Liver (tissue), 9 donors: ENCODE data around the gene BOLA2. TPM values are rescaled to one million over a fixed set of nuclear protein-coding genes. Genes with fewer than 3 reads are reported as not detected.
"Not testable (repeated sequence)": the region's sequence is repeated elsewhere in the genome, so short reads cannot be mapped to it uniquely, and the experiment has no call there.

ENCODE experiments used
- DNase-seq: peaks from one replicate; pipeline ENCODE4 v3.0.0-alpha.2; 2017; ENCODE audit warnings: low spot score
- H3K27ac ChIP-seq, 2 donors: one replicate each; pipeline ENCODE4 v1.7.0; 2013; ENCODE audit warnings: inconsistent platforms in 2 of 2, low read length in 2 of 2, control low read depth in 1 of 2, low read depth in 1 of 2, mild to moderate bottlenecking in 1 of 2
- H3K27me3 ChIP-seq, 4 donors: one replicate each; pipeline versions ENCODE4 v1.6.1 to v1.7.0; 2013; ENCODE audit warnings: low read length in 3 of 4, inconsistent platforms in 1 of 4, mild to moderate bottlenecking in 1 of 4, moderate library complexity in 1 of 4; ENCODE audit not compliant: control insufficient read depth in 4 of 4, insufficient read depth in 4 of 4
- H3K36me3 ChIP-seq, 4 donors: one replicate each; pipeline versions ENCODE4 v1.6.1 to v1.7.0; 2013; ENCODE audit warnings: low read length in 3 of 4, mild to moderate bottlenecking in 3 of 4, low read depth in 1 of 4, moderate library complexity in 1 of 4; ENCODE audit not compliant: control insufficient read depth in 4 of 4, insufficient read depth in 3 of 4
- H3K4me1 ChIP-seq, 4 donors: one replicate each; pipeline versions ENCODE4 v1.6.1 to v1.7.0; 2013; ENCODE audit warnings: low read length in 3 of 4, mild to moderate bottlenecking in 3 of 4, moderate library complexity in 1 of 4; ENCODE audit not compliant: control insufficient read depth in 4 of 4, insufficient read depth in 4 of 4
- H3K4me3 ChIP-seq, 3 donors: one replicate each; pipeline versions ENCODE4 v1.6.1 to v1.7.0; 2013; ENCODE audit warnings: low read length in 3 of 3, control low read depth in 1 of 3, low read depth in 1 of 3, mild to moderate bottlenecking in 1 of 3
- H3K9ac ChIP-seq, 2 donors: one replicate each; pipeline ENCODE4 v1.7.0; 2013; ENCODE audit warnings: low read length in 2 of 2, mild to moderate bottlenecking in 2 of 2, moderate library complexity in 2 of 2, control low read depth in 1 of 2, low read depth in 1 of 2
- H3K9me3 ChIP-seq, 4 donors: one replicate each; pipeline versions ENCODE4 v1.6.1 to v1.7.0; 2013; ENCODE audit warnings: low read length in 3 of 4; ENCODE audit not compliant: control insufficient read depth in 4 of 4
- WGBS: extraction: QIAGEN DNeasy Blood & Tissue Kit; methylation state at CpG from one replicate; pipeline ENCODE4 v1.1.7; 2013; 5-methylcytosine and 5-hydroxymethylcytosine counted together
- polyA plus RNA-seq, 2 donors: library from polyadenylated mRNA; stranded (reverse) in 1 of 2; unstranded in 1 of 2; fragments of 200-250 nt in 1 of 2; fragments of >200 nt in 1 of 2; fragmentation: Nextera tagmentation in 1 of 2; extraction: Ambion mirVana in 1 of 2; gene quantifications; one replicate each; pipeline versions ENCODE4 v1.2.1 to v1.2.3, GENCODE V29; 2013 to 2015
- total RNA-seq, 2 donors: library from RNA; depleted of rRNA; stranded (reverse); fragments of >200 nt; gene quantifications; one replicate each; pipeline ENCODE4 v1.2.3, GENCODE V29; 2014
- donor health status: healthy.
- donor health status: healthy.
- donor health status: healthy.
- donor health status: healthy.
- donor health status: healthy.

BOLA2 gene
- total and polyA plus RNA-seq, 4 donors = 4.6 to 16.2 (median 6.6) TPM

DNA sequence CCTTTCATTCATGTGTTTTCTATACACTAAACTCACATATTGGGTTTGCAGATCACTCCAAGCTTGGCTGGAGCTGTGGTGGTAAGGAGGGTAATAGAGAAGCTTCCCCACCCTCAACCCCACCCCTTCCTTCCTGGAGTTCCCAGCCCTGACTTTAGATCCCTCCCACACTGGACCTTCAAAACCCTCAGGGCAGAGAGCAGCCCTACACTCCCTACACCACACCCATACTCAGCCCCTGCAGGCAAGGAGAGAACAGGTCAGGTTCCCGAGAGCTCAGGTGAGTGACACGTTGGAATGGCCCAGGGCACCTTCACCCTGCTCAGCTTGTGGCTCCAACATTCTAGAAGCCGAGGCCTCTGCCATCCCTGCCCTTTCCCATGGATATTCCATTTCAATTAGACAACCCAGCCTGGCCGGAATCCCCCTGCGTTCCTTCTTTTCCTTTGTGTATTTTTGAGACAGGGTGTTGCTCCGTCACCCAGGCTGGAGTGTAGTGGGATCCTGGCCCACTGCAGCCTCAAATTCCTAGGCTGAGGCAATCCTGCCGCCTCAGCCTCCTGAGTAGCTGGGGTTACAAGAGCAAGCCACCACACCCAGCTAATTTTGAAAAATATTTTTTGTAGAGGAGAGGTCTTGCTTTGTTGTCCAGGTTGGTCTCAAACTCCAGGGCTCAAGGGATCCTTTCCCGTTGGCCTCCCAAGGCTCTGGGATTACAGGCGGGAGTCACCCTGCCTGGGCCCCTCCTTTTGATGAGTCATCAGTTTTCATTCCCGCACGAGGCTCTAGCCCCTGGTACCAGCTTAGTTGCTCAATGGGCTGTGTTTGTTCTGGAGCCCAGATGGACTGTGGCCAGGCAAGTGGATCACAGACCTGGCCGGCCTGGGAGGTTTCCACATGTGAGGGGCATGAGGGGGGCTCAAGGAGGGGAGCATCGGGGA is 5.8 kb upstream of the BOLA2 start, which contains the start of gene SULT1A4:
Gene SULT1A4 (plus strand): TSS at position 208 of the 941 bp plus-strand sequence. CDS start 1,473 bp downstream, outside the sequence.
- not testable (repeated sequence) for H3K9me3 ChIP-seq, H3K4me3 ChIP-seq, H3K27ac ChIP-seq, H3K36me3 ChIP-seq, H3K4me1 ChIP-seq, H3K27me3 ChIP-seq, H3K9ac ChIP-seq, DNase-seq
- WGBS = no CpG with 5 or more reads among the region's 13 CpGs

DNA sequence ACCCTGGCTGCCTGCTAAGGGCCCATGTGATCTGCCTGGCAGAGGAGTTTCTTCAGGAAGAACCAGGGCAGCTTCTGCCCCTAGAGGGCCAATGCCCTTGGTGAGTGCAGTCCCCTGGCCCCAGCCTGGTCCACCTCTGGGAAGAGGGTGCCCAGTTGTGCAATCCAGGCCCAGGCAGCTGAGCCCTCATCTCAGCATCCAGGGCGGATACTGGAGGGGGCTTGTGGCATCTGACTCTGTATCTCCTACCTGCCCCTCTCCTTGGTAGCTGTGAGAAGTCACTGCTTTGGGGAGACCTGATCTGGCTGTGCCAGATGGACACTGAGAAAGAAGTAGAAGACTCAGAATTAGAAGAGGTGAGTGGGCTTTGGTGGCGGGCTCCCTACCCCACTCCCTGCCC is 3.5 kb upstream of the BOLA2 start:
- DNase-seq, H3K4me3 ChIP-seq, H3K4me1 ChIP-seq, H3K27me3 ChIP-seq, H3K27ac ChIP-seq, H3K9me3 ChIP-seq, H3K36me3 ChIP-seq, H3K9ac ChIP-seq: not testable (repeated sequence)
- WGBS = 100% methylated on average over 1 of the region's 2 CpGs

DNA sequence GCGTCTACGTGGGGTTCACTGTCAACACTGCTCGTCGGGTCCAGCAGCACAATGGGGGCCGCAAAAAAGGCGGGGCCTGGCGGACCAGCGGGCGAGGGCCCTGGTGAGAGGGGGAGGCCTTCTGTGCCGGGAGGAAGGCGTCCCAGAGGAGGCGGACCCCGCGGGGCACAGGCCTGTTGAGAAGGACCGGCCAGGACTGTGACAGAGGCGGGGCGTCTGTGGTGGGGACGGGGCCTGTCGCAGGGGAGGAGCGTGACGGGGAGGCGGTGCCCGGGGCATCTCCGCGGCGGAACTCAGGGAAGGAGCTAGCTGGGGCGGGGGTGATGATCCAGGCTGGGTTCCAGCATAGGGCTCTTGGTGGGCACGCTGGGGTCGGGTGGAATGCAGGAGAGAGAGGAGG is 677 bp upstream of the BOLA2 start:
- not testable (repeated sequence) for H3K4me3 ChIP-seq, H3K9me3 ChIP-seq, DNase-seq, H3K27me3 ChIP-seq, H3K36me3 ChIP-seq, H3K27ac ChIP-seq, H3K9ac ChIP-seq, H3K4me1 ChIP-seq
- no CpG with 5 or more reads among the region's 29 CpGs for WGBS

DNA sequence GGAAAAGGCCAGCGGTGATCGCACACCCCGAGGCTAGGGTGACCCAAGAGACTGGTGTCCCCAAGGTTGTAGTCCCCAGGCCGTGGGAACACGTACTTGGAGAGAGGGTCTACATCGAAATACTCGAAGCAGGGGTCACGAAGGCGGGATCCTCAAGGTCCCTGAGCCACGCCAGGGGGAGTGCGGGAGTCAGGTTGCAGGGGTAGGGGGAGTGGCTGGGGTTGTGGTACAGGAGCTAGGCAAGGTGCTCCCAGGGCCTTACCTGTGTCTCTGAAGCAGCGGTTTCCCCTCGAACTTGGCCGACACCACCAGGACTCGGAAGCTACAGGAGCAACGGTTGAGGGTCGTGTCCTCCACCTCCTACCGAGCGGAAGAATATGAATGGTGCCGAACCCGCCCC is 397 bp downstream of the BOLA2 start:
- no CpG with 5 or more reads among the region's 21 CpGs for WGBS
- not testable (repeated sequence) for H3K27ac ChIP-seq, H3K9ac ChIP-seq, H3K4me3 ChIP-seq, H3K9me3 ChIP-seq, H3K36me3 ChIP-seq, H3K4me1 ChIP-seq, H3K27me3 ChIP-seq, DNase-seq

DNA sequence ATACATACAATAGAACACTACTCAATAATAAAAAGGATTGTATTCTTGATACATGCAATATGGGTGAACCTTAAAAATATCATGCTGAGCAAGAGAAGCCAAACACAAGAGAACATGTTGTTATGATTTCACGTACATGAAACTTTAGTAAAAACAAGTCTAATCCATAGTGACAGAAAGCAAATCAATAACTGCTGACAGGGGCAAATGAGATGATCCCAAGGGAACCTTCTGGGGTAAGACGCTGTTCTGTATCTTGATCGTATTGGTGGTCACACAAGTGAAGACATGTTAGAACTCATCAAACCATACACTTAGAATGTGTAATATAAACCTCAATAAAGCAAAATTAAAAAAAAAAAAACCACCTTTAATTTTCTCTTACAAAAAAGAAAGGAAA is 28.8 kb downstream of the BOLA2 start:
- WGBS = 95% methylated on average over 3 of the region's 3 CpGs
- not testable (repeated sequence) for H3K36me3 ChIP-seq, DNase-seq, H3K4me3 ChIP-seq, H3K27ac ChIP-seq, H3K9ac ChIP-seq, H3K9me3 ChIP-seq, H3K4me1 ChIP-seq, H3K27me3 ChIP-seq

DNA sequence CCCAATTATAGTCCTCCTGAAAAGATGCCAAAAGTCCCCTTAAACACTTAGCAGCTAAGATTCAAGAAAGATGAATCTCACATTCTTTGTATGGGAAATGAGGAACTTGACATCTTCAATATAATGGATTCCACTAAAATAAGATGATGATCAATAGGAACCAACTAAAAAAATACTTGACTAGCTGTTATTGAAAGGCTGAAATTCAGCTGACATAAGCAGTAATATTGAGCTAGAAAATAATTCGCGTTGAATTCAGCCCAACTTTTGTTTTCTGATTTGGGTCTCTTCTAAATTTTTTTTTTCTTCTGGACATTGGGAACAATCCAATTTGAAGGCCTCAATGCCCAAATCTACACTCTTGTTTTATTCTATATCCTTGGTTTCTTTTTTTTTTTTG is 30.6 kb downstream of the BOLA2 start:
- H3K36me3 ChIP-seq, DNase-seq, H3K4me3 ChIP-seq, H3K27ac ChIP-seq, H3K27me3 ChIP-seq, H3K9ac ChIP-seq, H3K4me1 ChIP-seq, H3K9me3 ChIP-seq: not testable (repeated sequence)
- WGBS = 95% methylated on average over 2 of the region's 2 CpGs

DNA sequence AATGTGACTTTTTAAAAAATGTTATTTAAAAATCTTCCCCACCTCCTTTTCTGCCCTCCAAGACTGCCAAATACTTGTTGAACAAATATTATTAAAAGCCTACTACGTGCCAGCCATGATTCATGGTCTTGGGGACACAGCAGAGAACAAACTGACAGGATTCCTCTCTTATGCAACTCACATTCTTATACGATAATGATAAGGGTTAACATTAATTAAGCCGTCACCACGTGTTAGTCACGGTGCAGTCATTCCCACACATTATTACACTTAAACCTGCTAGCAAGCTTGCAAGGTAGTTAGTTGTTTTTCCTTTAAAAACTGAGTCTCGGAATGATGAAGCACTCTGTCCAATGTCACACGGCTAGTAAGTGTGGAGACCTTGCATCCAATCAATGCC is 48.9 kb downstream of the BOLA2 start:
- 84% methylated on average over 7 of the region's 7 CpGs for WGBS
- H3K36me3 ChIP-seq, H3K4me1 ChIP-seq, H3K4me3 ChIP-seq, H3K9me3 ChIP-seq, DNase-seq, H3K27me3 ChIP-seq, H3K27ac ChIP-seq, H3K9ac ChIP-seq: not testable (repeated sequence)
